GM12865 (cell line): ENCODE measurements around the gene SHISA7.

Source experiments
- DNase-seq: peaks from one replicate; pipeline ENCODE4 v3.0.0; 2010; ENCODE audit warnings: low read depth
- H3K4me3 ChIP-seq: 2 replicates; pipeline ENCODE4 v1.5.1; 2011; ENCODE audit warnings: mild to moderate bottlenecking, low read depth, low read length, control low read depth
- CTCF ChIP-seq: IDR thresholded peaks from 2 replicates; pipeline ENCODE4 v1.5.1; 2011; ENCODE audit warnings: low read length, control low read depth, low read depth, inconsistent platforms; ENCODE audit not compliant: insufficient read depth; ENCODE audit errors: missing control alignments

Gene SHISA7

GRCh38 chr19:55400281-55401087, 42.6 kb downstream of the SHISA7 start:
- H3K4me3 ChIP-seq: no peak overlapping the region
- TF ChIP-seq CTCF: no peak
- no peak for DNase-seq

- no peak for TF ChIP-seq CTCF
- no peak overlapping the region for H3K4me3 ChIP-seq
- DNase-seq: peak; percentile 67
Measured at GRCh38 chr19:55398200-55398925, 44.7 kb downstream of the SHISA7 start.

- no peak overlapping the region for H3K4me3 ChIP-seq
- no peak for TF ChIP-seq CTCF
- DNase-seq: no peak
Measured at GRCh38 chr19:55392820-55393761, 50.0 kb downstream of the SHISA7 start.

GRCh38 chr19:55391702-55392615, 51.1 kb downstream of the SHISA7 start:
- no peak overlapping the region for H3K4me3 ChIP-seq

GRCh38 chr19:55391191-55391670, 51.9 kb downstream of the SHISA7 start:
- TF ChIP-seq CTCF: no peak
- no peak for DNase-seq

More at GRCh38 chr19:55391702-55392615, 51.1 kb downstream of the SHISA7 start:
- no peak for TF ChIP-seq CTCF
- DNase-seq: no peak

GRCh38 chr19:55390461-55390880, 52.6 kb downstream of the SHISA7 start:
- no peak for TF ChIP-seq CTCF
- H3K4me3 ChIP-seq: no peak overlapping the region
- DNase-seq: no peak

More at GRCh38 chr19:55391191-55391670, 51.9 kb downstream of the SHISA7 start:
- H3K4me3 ChIP-seq: no peak overlapping the region
